Measurements from ENCODE around the gene EID2. TPM values are rescaled to one million over a fixed set of nuclear protein-coding genes. Genes with fewer than 3 reads are reported as not detected.

EID2 gene
- polyA plus RNA-seq, 1 of the 3 experiments (the other 2 are of a cell fraction): 14.1 TPM

- CTCF ChIA-PET: interaction anchor here (1.3 to 2.2 kb wide), 4 partner anchors 8 to 84 kb away, joined by 4 to 7 read pairs (median 6); partner anchors contain the start of gene EID2B
Observed at GRCh38 chr19:39524495-39524894, 15.5 kb downstream of the EID2 start.

GRCh38 chr19:39520541-39521484 lies 19.1 kb downstream of the EID2 start:
- H3K27me3 ChIP-seq (ENCODE audit: insufficient read depth): peaks cover 2% of the 10 kb centered on the region; the same call in 1 of the 2 replicates
- H3F3A ChIP-seq (replicated peaks; ENCODE audit: insufficient read depth): no peaks in the 10 kb centered on the region
- no peak for DNase-seq
- H3K27ac ChIP-seq (ENCODE audit: low read depth in 2 of 2, low read length in 1 of 2): no peak overlapping the region
- H3K9ac ChIP-seq: no peak overlapping the region
- H3K4me2 ChIP-seq: no peak overlapping the region
- CTCF ChIA-PET: interaction anchor here (1.0 to 1.5 kb wide), 4 partner anchors 11 to 123 kb away, joined by 3 to 5 read pairs (median 4); partner anchors contain the start of genes DLL3 and EID2B
- TF ChIP-seq SMC3 (IDR thresholded peaks at IDR 0.05; ENCODE audit: low read depth, low read length) (no peak), RAD21 (IDR thresholded peaks at IDR 0.05; ENCODE audit: low read length) (no peak)
- H4K20me1 ChIP-seq (ENCODE audit: insufficient read depth): no peaks in the 10 kb centered on the region
- no peaks in the 10 kb centered on the region for H3K9me3 ChIP-seq
- POLR2A ChIA-PET: no interaction called here
- H2AFZ ChIP-seq (ENCODE audit: low read depth): no peak overlapping the region
- no peaks in the 10 kb centered on the region for H3K4me1 ChIP-seq (ENCODE audit: control insufficient read depth in 1 of 2, insufficient read depth in 2 of 2, low read depth in 1 of 2, low read length in 1 of 2)
- 86% methylated on average over 8 of the region's 8 CpGs for WGBS (ENCODE audit: low lambda C conversion rate)
- H3K4me3 ChIP-seq (ENCODE audit: low read depth in 2 of 2, low read length in 1 of 2): no peak overlapping the region
- H3K79me2 ChIP-seq (ENCODE audit: insufficient read depth): peaks cover 6% of the 10 kb centered on the region; the same call in 1 of the 2 replicates
- H3K36me3 ChIP-seq (replicated peaks in 1 of 2; ENCODE audit: control insufficient read depth in 1 of 2, insufficient read depth in 2 of 2, low read length in 1 of 2): no peaks in the 10 kb centered on the region
- no peaks in the 10 kb centered on the region for H3K9me2 ChIP-seq

More at GRCh38 chr19:39524495-39524894, 15.5 kb downstream of the EID2 start:
- H3K79me2 ChIP-seq (ENCODE audit: insufficient read depth): peaks cover 16% of the 10 kb centered on the region
- no peak overlapping the region for H3K9ac ChIP-seq
- H3K27ac ChIP-seq (ENCODE audit: low read depth in 2 of 2, low read length in 1 of 2): no peak overlapping the region
- H3K9me2 ChIP-seq: no peaks in the 10 kb centered on the region
- no peak overlapping the region for H3K4me3 ChIP-seq (ENCODE audit: low read depth in 2 of 2, low read length in 1 of 2)
- POLR2A ChIA-PET: no interaction called here
- no peak overlapping the region for H2AFZ ChIP-seq (ENCODE audit: low read depth)
- no peaks in the 10 kb centered on the region for H3K27me3 ChIP-seq (ENCODE audit: insufficient read depth)
- H3K36me3 ChIP-seq (replicated peaks in 1 of 2; ENCODE audit: control insufficient read depth in 1 of 2, insufficient read depth in 2 of 2, low read length in 1 of 2): peaks cover 0 to 2% of the 10 kb centered on the region in 2 experiments
- no peaks in the 10 kb centered on the region for H4K20me1 ChIP-seq (ENCODE audit: insufficient read depth)
- no peak for TF ChIP-seq TAF1 (IDR thresholded peaks at IDR 0.05; ENCODE audit: borderline replicate concordance, low read depth, low read length)
- no peak for TF ChIP-seq PBX3 (IDR thresholded peaks at IDR 0.05)
- TF ChIP-seq JUND (IDR thresholded peaks at IDR 0.05): no peak
- H3K9me3 ChIP-seq: no peaks in the 10 kb centered on the region
- H3K4me1 ChIP-seq (ENCODE audit: control insufficient read depth in 1 of 2, insufficient read depth in 2 of 2, low read depth in 1 of 2, low read length in 1 of 2): no peaks in the 10 kb centered on the region
- no peak overlapping the region for H3K4me2 ChIP-seq
- 92% methylated on average over 8 of the region's 8 CpGs for WGBS (ENCODE audit: low lambda C conversion rate)
- H3F3A ChIP-seq (replicated peaks; ENCODE audit: insufficient read depth): peaks cover 5% of the 10 kb centered on the region
- no peak for DNase-seq

DNA sequence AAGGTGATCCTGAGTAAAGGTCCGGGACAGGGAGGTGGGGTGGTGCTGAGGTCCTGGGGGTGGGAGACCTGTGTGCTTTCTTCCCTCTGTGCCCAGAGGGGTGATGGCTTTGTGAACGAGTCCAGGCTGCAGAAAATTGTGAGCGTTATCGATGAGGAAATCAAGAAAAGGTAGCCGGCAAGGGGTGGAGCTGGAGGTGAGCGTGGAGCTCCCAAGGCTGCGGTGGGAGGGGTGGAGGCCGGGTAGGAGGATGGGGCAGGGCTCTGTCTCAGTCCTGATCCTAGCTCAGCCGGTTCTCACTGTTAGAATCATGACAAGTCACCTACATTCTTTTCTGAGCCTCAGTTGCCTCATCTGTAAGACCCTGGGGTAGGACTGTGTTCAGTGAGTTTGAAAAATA lies 21.0 kb downstream of the EID2 start:
- no peak overlapping the region for H3K9ac ChIP-seq
- H3K9me3 ChIP-seq: no peaks in the 10 kb centered on the region
- no peaks in the 10 kb centered on the region for H3K79me2 ChIP-seq (ENCODE audit: insufficient read depth)
- H3K4me2 ChIP-seq: no peak overlapping the region
- CTCF ChIA-PET: interaction anchor here (1.5 to 2.6 kb wide), 3 partner anchors 14 to 21 kb away, joined by 4 to 19 read pairs (median 4); partner anchors contain the start of genes DLL3 and EID2B
- H3F3A ChIP-seq (replicated peaks; ENCODE audit: insufficient read depth): no peaks in the 10 kb centered on the region
- WGBS (ENCODE audit: low lambda C conversion rate): 79% methylated on average over 9 of the region's 9 CpGs
- H3K27me3 ChIP-seq (ENCODE audit: insufficient read depth): peaks cover 18% of the 10 kb centered on the region
- H3K4me3 ChIP-seq (ENCODE audit: low read depth in 2 of 2, low read length in 1 of 2): no peak overlapping the region
- H3K4me1 ChIP-seq (ENCODE audit: control insufficient read depth in 1 of 2, insufficient read depth in 2 of 2, low read depth in 1 of 2, low read length in 1 of 2): peaks cover 0 to 6% of the 10 kb centered on the region in 2 experiments; a peak in 1 of 4 replicates
- no peak overlapping the region for H3K27ac ChIP-seq (ENCODE audit: low read depth in 2 of 2, low read length in 1 of 2)
- no peaks in the 10 kb centered on the region for H3K9me2 ChIP-seq
- H3K36me3 ChIP-seq (replicated peaks in 1 of 2; ENCODE audit: control insufficient read depth in 1 of 2, insufficient read depth in 2 of 2, low read length in 1 of 2): no peaks in the 10 kb centered on the region
- H2AFZ ChIP-seq (ENCODE audit: low read depth): no peak overlapping the region
- POLR2A ChIA-PET: no interaction called here
- no peak for DNase-seq
- H4K20me1 ChIP-seq (ENCODE audit: insufficient read depth): no peaks in the 10 kb centered on the region
- TF ChIP-seq EP300 (IDR thresholded peaks at IDR 0.05; ENCODE audit: borderline replicate concordance in 1 of 2, low read depth in 1 of 2, low read length in 1 of 2) (no peak), RFX5 (IDR thresholded peaks at IDR 0.05; ENCODE audit: low read length) (no peak), CHD2 (IDR thresholded peaks at IDR 0.05; ENCODE audit: low read length, partially characterized antibody) (no peak), IRF3 (IDR thresholded peaks at IDR 0.05; ENCODE audit: low read depth, low read length) (no peak), RCOR1 (IDR thresholded peaks at IDR 0.05; ENCODE audit: low read length) (no peak), ELF1 (IDR thresholded peaks at IDR 0.05) (no peak), NFIC (IDR thresholded peaks at IDR 0.05; ENCODE audit: borderline replicate concordance) (no peak), FOXM1 (IDR thresholded peaks at IDR 0.05; ENCODE audit: low read depth) (no peak), FOSL2 (IDR thresholded peaks at IDR 0.05; ENCODE audit: borderline replicate concordance, low read depth) (no peak), JUND (IDR thresholded peaks at IDR 0.05) (no peak), GABPA (IDR thresholded peaks at IDR 0.05; ENCODE audit: low read depth) (no peak), FOXJ3 (CRISPR knock-in tag; IDR thresholded peaks at IDR 0.05) (no peak), PBX3 (IDR thresholded peaks at IDR 0.05) (no peak), YY1 (IDR thresholded peaks at IDR 0.05; ENCODE audit: low read depth) (no peak), POLR2AphosphoS5 (IDR thresholded peaks at IDR 0.05; ENCODE audit: low read depth, low read length) (no peak), MXI1 (IDR thresholded peaks at IDR 0.05; ENCODE audit: low read depth, low read length) (no peak)
